Hematopoietic multipotent progenitor cell treated with erythropoietin and hydrocortisone succinate and interleukin-3 and kit ligand, for 4 days (in vitro differentiated cells): ENCODE results near the gene SMIM14.
"Not testable (repeated sequence)": the region's sequence is repeated elsewhere in the genome, so short reads cannot be mapped to it uniquely, and the experiment has no call there.

Source experiments
- DNase-seq: peaks from one replicate; pipeline ENCODE4 v3.0.0-alpha.2; 2015

SMIM14 gene

GRCh38 chr4:39591290-39591689, 47.4 kb downstream of the SMIM14 start:
- DNase-seq = peak; percentile 4

GRCh38 chr4:39587881-39588280, 50.8 kb downstream of the SMIM14 start:
- no peak for DNase-seq

- DNase-seq = no peak
Measured at GRCh38 chr4:39574946-39575345, 63.7 kb downstream of the SMIM14 start.

GRCh38 chr4:39571504-39571903, 67.2 kb downstream of the SMIM14 start:
- no peak for DNase-seq

GRCh38 chr4:39571054-39571453, 67.6 kb downstream of the SMIM14 start:
- no peak for DNase-seq

GRCh38 chr4:39569209-39569608, 69.5 kb downstream of the SMIM14 start:
- DNase-seq = no peak

- DNase-seq = no peak
Measured at GRCh38 chr4:39568805-39569204, 69.9 kb downstream of the SMIM14 start.

- no peak for DNase-seq
Measured at GRCh38 chr4:39565878-39566600, 72.6 kb downstream of the SMIM14 start.

- DNase-seq = no peak
Measured at GRCh38 chr4:39563346-39563847, 75.3 kb downstream of the SMIM14 start.

- no peak for DNase-seq
Measured at GRCh38 chr4:39562792-39563191, 75.9 kb downstream of the SMIM14 start.

- DNase-seq = no peak
Measured at GRCh38 chr4:39559626-39560025, 79.0 kb downstream of the SMIM14 start.

- DNase-seq = no peak
Measured at GRCh38 chr4:39555472-39555871, 83.2 kb downstream of the SMIM14 start.

- DNase-seq = no peak
Measured at GRCh38 chr4:39548425-39549067, 90.1 kb downstream of the SMIM14 start.

GRCh38 chr4:39544580-39545315, 93.9 kb downstream of the SMIM14 start:
- no peak for DNase-seq

- not testable (repeated sequence) for DNase-seq
Measured at GRCh38 chr4:39544080-39544479, 94.6 kb downstream of the SMIM14 start.

- no peak for DNase-seq
Measured at GRCh38 chr4:39543034-39543433, 95.6 kb downstream of the SMIM14 start.

- no peak for DNase-seq
Measured at GRCh38 chr4:39542611-39543012, 96.1 kb downstream of the SMIM14 start.

GRCh38 chr4:39541987-39542610, 96.6 kb downstream of the SMIM14 start:
- DNase-seq = no peak

GRCh38 chr4:39539089-39539611, 99.5 kb downstream of the SMIM14 start:
- DNase-seq = no peak

- DNase-seq = no peak
Measured at GRCh38 chr4:39533541-39533940, 105.1 kb downstream of the SMIM14 start.

- not testable (repeated sequence) for DNase-seq
Measured at GRCh38 chr4:39532237-39532636, 106.4 kb downstream of the SMIM14 start.

GRCh38 chr4:39530682-39531081, 108.0 kb downstream of the SMIM14 start:
- DNase-seq = no peak

- no peak for DNase-seq
Measured at GRCh38 chr4:39529534-39529933, 109.1 kb downstream of the SMIM14 start.
